MV-4-11 (cell line): ENCODE measurements around the gene GBP7.
"Not testable (repeated sequence)": the region's sequence is repeated elsewhere in the genome, so short reads cannot be mapped to it uniquely, and the experiment has no call there.

Experiments
- DNase-seq: peaks from one replicate; lab custom pipeline; 2025; lab: John Stamatoyannopoulos, UW

Gene GBP7

DNA sequence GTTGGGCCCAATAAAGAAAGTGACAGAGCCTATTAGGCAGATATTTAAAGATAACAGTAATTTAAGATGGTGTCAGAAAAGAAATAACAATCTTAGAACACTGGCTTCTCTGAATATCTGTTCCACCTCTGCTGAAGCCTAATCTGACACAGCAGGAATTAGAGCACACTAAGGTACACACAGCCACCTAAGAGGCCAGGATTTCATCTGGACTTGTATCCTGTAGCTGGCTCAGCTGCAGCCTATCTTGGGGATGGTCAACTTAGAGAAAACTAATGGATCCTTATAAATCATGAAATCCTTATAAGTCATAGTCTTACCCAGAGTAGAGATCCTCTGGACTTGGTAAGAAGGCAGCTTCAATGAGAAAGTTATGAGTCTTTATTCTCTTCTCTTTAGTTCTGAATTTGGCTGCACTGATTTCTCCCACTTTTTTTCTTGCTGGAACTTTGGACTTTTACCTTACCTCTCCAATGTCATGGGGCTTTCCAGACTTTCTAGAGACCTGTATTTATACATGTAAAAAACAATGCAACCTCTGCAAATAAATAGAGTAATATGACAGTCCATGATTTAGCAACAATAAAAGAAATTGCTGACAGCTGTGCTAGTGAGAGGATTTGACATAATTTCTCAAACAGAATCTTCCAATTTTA is at the start of gene GBP7:
TSS of gene GBP7 (minus strand) at position 403 of the 656 bp plus-strand sequence. CDS start 4,068 bp downstream, outside the sequence.
- DNase-seq, result no peak

DNA sequence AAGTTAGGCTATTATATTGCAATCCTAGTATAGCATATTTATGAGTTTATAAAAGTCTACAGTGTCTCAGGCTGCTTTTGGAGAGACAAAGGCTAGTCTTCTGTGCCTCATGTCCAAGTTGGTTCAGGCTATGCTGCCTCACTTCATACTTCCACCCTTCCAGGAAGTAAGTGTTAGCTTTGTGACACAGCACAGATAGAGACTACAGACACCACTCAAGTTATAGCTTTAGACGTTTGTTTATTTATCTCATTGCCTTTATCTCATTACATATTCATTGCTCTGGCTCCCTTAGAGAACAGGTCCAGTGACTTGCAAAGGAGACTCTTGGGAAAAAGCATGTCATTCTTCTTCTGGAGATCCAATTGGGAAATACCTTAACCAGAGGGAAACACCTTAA is 45.5 kb upstream of the GBP7 start:
- DNase-seq, result no peak

DNA sequence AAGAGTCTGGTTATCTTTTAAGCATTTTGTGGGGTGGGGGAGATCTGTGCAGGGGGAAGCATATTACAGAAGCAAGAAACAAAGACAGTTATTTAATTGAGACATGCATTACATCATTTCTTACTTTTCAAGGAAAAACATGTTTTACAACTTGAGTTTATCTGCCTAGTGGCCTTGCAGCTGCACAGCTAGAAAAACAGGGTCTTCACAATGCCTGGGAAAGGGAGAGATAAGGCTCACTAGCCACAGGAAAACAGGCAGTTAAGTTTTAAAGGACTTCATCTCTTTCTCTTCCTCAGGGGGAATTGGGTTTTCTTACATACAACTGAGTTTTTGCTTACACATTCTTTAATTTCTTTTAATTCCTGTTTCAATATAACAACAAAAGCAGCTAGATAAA is 44.0 kb upstream of the GBP7 start:
- DNase-seq, result not testable (repeated sequence)

DNA sequence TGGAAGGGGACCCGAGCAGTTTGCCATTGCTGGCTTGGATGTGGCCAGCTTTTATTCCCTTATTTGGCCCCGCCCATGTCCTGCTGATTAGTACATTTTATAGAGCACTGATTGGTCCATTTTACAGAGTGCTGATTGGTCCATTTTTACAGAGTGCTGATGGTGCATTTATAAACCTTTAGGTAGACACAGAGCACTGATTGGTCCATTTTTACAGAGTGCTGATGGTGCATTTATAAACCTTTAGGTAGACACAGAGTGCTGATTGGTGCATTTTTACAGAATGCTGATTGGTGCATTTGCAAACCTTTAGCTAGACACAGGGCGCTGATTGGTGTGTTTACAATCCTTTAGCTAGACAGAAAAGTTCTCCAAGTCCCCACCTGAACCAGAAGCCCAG is 43.1 kb upstream of the GBP7 start:
- DNase-seq, result not testable (repeated sequence)

DNA sequence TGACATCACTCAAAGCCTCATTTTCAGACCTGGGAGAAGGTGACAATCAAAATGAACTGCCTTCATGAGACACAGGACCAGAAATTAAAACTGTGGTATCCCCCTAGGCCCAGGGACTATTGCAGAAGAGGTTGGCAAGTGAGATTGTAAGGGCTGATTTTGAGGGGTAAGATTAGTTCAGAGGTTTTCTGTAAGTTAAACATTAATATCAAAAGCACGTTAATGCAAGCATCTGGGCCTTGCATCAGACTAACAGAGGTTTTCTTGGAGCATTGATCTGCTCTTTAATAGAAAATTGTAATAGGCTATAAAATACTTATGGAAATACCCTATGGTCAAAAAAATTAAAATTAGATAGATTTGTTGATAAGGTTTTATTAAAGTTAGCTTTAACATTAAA is 37.5 kb upstream of the GBP7 start:
- DNase-seq, result no peak

DNA sequence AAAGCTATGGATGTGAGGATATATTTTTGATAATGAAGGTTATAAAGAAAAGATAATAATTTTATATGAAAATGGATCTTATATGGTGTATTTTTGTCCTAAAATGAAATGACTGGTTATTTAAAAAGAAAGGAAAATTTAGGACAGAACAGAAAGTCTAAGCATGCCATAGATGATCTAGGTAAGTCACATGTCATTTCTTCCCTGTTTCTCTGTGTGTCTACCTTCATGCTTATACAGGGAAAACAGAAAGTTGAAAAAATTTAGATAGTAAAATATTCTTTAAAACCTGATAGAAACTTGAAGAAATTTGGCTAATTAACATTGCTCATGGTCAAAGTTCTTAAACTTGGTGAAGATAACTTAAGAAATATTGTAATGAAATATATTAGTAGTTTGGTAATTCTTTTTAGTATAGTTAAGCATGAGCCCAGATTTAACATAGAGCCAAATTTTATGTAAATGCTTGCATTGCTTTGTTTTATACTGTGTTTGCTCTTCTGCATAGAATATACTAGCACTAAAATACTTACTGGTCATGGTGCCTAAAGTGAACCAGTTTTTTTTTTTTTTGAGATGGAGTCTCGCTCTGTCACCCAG is 35.3 kb upstream of the GBP7 start:
- DNase-seq, result no peak

DNA sequence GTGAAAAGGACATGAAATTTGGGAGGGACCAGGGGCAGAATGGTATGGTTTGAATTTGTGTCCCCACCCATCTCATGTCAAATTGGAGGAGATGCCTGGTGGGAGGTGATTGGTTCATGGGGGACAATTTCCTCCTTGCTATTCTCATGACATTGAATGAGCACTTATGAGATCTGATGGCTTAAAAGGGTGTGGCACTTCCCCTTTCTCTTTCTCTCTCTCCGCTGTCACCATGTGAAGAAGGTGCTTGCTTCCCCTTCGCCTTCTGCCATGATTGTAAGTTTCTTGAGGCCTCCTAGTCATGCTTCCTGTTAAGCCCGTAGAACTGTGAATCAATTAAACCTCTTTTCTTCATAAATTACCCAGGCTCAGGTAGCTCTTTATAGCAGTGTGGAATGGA is 30.6 kb upstream of the GBP7 start:
- DNase-seq, result peak; percentile 81

- DNase-seq, result no peak
Measured at GRCh38 chr1:89203166-89203565, 27.4 kb upstream of the GBP7 start.

DNA sequence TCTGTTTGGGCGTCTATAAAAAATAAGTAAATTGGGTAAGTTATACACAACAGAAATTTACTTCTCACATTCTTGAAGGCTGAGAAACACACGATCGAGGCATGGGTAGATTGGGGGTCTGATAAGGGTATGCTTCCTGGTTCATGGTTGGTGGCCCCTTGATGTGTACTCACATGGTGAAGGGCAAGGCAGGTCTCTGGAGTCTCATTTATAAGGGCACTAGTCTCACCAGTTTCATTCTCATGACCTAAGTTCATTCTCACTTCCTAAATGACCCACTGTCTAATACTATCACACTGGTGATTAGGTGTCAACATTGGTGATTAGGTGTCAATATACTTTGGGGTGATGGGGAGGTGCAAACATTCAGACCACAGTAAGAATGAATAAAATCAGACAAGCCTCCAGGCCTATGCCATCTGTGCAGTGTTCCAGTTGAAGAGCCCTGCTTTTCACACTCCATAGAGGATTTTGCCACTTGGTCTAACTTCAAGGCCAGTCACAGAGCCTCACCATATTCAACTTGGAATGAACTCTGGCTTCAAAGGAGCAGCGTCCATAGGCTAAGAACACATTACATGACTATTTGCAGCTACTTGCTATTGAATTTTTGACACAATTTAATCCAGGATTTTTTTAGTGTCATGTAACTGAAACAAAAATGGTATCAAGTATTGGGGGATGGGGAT is 25.4 kb upstream of the GBP7 start:
- no peak for DNase-seq

DNA sequence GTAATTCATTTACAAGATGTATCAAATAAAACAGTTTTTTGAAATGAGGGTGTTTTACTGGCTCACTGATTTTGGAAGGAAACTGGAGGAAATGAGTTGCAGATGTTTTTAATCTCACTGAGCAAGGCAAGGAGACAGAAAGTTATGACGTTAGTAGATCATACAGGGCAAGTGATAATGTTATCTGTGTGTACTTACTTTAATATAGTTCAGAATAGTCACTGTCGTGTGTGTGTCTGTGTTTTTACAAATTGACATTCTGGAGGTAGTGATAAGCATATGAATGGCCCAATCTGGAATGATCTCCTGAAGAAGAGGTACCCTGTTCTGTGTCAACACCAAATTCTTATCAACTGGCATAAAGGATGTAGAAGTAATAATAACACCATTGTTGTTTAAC is 24.9 kb upstream of the GBP7 start:
- DNase-seq, result no peak

- DNase-seq, result no peak
Measured at GRCh38 chr1:89199525-89200031, 23.8 kb upstream of the GBP7 start.

- DNase-seq, result peak; percentile 54
Measured at GRCh38 chr1:89198491-89199072, 22.8 kb upstream of the GBP7 start, which contains the start of gene GBP4. Gene GBP4, minus strand, starts transcription at chr1:89198942. Its CDS starts 108 bp downstream, at chr1:89198834.

- DNase-seq, result no peak
Measured at GRCh38 chr1:89198081-89198480, 22.3 kb upstream of the GBP7 start.

- no peak for DNase-seq
Measured at GRCh38 chr1:89195476-89195875, 19.7 kb upstream of the GBP7 start.

GRCh38 chr1:89191314-89191713 is 15.5 kb upstream of the GBP7 start:
- DNase-seq, result no peak

DNA sequence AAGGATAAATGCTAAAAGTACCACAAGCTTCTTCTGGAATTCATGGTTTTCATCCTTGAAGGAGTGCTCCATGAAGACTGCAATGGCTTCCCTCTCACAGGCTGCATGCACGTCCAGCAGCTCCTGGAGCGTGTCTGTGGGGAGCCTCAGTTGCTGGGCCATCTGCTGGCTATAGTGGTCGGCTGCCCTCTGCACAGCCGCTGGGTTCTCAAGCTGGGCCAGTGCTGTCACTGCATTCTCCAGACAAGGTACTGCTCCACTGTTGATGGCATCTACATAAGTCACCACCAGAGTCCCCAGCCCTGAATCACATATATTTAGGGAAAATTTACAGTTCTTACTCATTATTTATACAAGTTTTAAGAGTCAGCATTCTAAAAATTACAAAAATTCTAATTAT is 14.2 kb upstream of the GBP7 start:
- DNase-seq, result no peak

DNA sequence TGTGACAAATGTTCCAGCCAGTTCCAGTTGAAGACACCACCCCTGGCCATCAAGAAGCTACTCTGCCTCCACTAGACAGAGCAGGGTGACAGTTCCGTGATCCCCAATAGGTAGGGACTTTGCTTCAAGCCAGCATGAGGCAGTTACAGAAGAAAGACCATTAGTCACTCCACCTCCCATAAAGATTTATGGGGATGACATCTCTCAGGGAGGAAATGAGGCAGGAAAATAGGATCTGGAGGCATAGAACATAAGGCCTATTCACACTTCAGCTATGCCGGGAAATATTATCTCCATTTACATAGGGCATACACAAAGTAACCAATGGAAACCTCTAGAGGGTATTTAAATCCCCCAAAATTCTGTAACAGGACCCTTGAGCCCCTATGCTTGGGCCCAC is 3.5 kb upstream of the GBP7 start:
- DNase-seq, result no peak

- DNase-seq, result no peak
Measured at GRCh38 chr1:89176971-89177370, 1.2 kb upstream of the GBP7 start.

DNA sequence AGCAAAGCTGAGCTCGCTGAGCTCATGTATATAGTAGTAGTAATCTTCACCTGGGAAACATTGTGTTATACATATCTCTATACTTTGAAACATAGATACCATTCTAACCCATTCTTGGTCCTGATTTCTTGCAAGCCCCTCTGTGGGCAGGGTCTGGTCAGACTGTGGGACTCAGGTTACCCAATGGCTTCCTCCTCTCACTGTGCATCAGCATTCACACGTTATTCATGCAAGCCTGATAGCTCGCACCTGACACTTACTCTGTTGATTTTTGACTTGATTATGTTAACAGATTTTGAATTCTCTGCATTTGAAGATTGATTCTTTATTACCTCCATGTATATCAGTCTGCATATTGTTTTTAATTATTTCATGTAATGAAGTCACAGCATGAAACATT is 1.3 kb downstream of the GBP7 start:
- no peak for DNase-seq

DNA sequence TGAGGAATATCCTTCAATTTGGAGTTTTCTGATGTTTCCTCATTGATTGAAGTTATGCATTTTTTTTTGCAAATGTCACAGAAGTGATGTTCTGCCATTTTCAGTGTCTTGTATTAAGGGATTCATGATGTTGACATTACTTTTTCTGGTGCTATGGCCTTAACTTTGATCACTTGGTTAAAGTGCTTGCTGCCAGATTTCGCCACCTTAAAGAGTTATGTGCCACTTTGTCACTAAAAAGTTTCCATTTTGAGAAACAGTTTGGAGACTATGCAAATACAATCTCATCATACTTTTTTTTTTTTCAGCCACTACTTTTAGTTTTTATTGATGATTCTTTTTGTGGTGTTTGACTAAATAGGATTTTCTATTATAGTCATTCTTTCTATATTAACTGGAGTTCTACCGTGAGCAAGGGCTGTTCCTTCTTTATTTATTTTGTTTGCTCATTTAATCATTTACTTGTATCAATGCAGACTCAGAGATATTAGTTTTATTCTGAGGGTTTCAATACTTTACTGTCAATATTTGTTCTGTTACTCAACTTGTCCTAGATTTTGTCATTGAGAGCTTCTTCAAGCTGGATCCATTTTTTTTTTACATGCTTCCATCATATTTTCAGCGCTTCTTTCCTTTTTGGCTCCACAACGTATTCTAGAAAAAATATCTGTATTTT is 3.2 kb downstream of the GBP7 start:
- DNase-seq, result no peak

DNA sequence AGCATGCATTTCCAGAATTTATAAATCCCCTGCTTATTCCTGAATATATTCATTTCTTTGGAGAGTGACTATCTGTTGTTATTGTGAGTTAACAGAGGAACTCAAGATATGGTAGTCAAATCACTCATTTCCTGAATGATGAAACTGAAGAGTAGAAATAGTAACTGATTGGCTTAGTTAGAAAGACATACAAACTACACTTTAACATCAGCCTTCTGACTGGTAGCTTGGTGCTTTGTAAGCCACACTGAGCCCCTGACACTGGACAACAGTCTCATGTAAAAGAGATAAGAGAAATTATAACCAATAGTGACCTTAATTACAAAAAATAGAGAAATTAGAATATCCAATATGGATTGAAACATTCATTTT is 4.8 kb downstream of the GBP7 start:
- DNase-seq, result peak; percentile 73
